CD8-positive, alpha-beta memory T cell (primary cell): ENCODE data around the gene FAM25C. TPM values are rescaled to one million over a fixed set of nuclear protein-coding genes. Genes with fewer than 3 reads are reported as not detected.
"Not testable (repeated sequence)": the region's sequence is repeated elsewhere in the genome, so short reads cannot be mapped to it uniquely, and the experiment has no call there.

Experiments used
- CTCF ChIA-PET: fragments of 350-600 bp; sonication (Branson Sonifier 250); formaldehyde crosslinking; loops from one replicate; lab custom pipeline; 2021; ENCODE audit warnings: antibody characterized with exemption; lab: Charles Lee
- POLR2A ChIA-PET: fragments of 350-600 bp; sonication (Branson Sonifier 250); formaldehyde crosslinking; loops from one replicate; lab custom pipeline; 2021; ENCODE audit warnings: antibody characterized with exemption; lab: Charles Lee
- DNase-seq, 5 donors: peaks; one replicate each; pipeline versions ENCODE4 v3.0.0 to v3.0.0-alpha.2; 2020 to 2022; ENCODE audit warnings: mixed read lengths in 1 of 5
- H3K27ac ChIP-seq: one replicate; pipeline ENCODE4 v1.7.0; 2013; ENCODE audit warnings: low read depth, mild to moderate bottlenecking, low read length, moderate library complexity
- H3K27me3 ChIP-seq: 2 replicates; pipeline ENCODE4 v1.7.0; 2013; ENCODE audit warnings: low read length, mild to moderate bottlenecking; ENCODE audit not compliant: insufficient read depth, poor library complexity, severe bottlenecking
- H3K36me3 ChIP-seq: 2 replicates; pipeline ENCODE4 v1.7.0; 2013; ENCODE audit warnings: mild to moderate bottlenecking, low read length, moderate library complexity; ENCODE audit not compliant: insufficient read depth
- H3K4me1 ChIP-seq: 2 replicates; pipeline ENCODE4 v1.7.0; 2013; ENCODE audit warnings: mild to moderate bottlenecking, low read length, moderate library complexity; ENCODE audit not compliant: insufficient read depth
- H3K4me3 ChIP-seq: 2 replicates; pipeline ENCODE4 v1.7.0; 2013; ENCODE audit warnings: mild to moderate bottlenecking, low read length
- H3K9me3 ChIP-seq: 2 replicates; pipeline ENCODE4 v1.7.0; 2013; ENCODE audit warnings: mild to moderate bottlenecking, low read length
- H3K27ac Mint-ChIP-seq, 8 donors: one replicate each; pipeline ENCODE4 v1.8.0; 2020 to 2021; ENCODE audit warnings: mixed read lengths in 8 of 8, mild to moderate bottlenecking in 6 of 8, inconsistent platforms in 3 of 8, moderate library complexity in 3 of 8
- H3K27me3 Mint-ChIP-seq, 2 donors: one replicate each; pipeline ENCODE4 v1.8.0; 2020 to 2021; ENCODE audit warnings: mixed read lengths in 2 of 2, mild to moderate bottlenecking in 1 of 2, moderate library complexity in 1 of 2
- H3K36me3 Mint-ChIP-seq, 3 donors: one replicate each; pipeline ENCODE4 v1.8.0; 2020 to 2021; ENCODE audit warnings: mixed read lengths in 3 of 3, inconsistent platforms in 1 of 3, mild to moderate bottlenecking in 1 of 3
- H3K4me1 Mint-ChIP-seq, 3 donors: one replicate each; pipeline ENCODE4 v1.8.0; 2020 to 2021; ENCODE audit warnings: mixed read lengths in 3 of 3, inconsistent platforms in 1 of 3, mild to moderate bottlenecking in 1 of 3
- H3K4me3 Mint-ChIP-seq, 7 donors: one replicate each; pipeline ENCODE4 v1.8.0; 2020 to 2021; ENCODE audit warnings: mixed read lengths in 7 of 7, mild to moderate bottlenecking in 6 of 7, moderate library complexity in 4 of 7, inconsistent platforms in 2 of 7
- H3K9me3 Mint-ChIP-seq, 5 donors: one replicate each; pipeline ENCODE4 v1.8.0; 2020 to 2022; ENCODE audit warnings: mixed read lengths in 5 of 5, mild to moderate bottlenecking in 3 of 5, moderate library complexity in 2 of 5, inconsistent platforms in 1 of 5
- polyA plus RNA-seq: library from polyadenylated mRNA; unstranded; fragments of 300-500 nt; fragmentation: Illumina TruSeq; gene quantifications from one replicate; pipeline ENCODE4 v1.2.3, GENCODE V29; 2021
- total RNA-seq, 2 experiments: library from RNA; stranded (reverse); gene quantifications; one replicate each; pipeline ENCODE4 v1.2.3, GENCODE V29; 2021

The FAM25C gene
- total RNA-seq (not detected), polyA plus RNA-seq (not detected)

- H3K27me3 ChIP-seq, CTCF ChIA-PET, H3K4me3 ChIP-seq, H3K4me1 ChIP-seq, H3K27ac ChIP-seq, H3K9me3 Mint-ChIP-seq, H3K27me3 Mint-ChIP-seq, H3K4me1 Mint-ChIP-seq, H3K9me3 ChIP-seq, H3K36me3 Mint-ChIP-seq, H3K27ac Mint-ChIP-seq, POLR2A ChIA-PET, H3K4me3 Mint-ChIP-seq, H3K36me3 ChIP-seq, DNase-seq: not testable (repeated sequence)
These were observed at the start of gene FAM25C for GRCh38 chr10:47999691-48000090. FAM25C (minus strand) TSS chr10:47999791; CDS start chr10:47999765, 26 bp downstream.

- H3K4me3 ChIP-seq, H3K9me3 Mint-ChIP-seq, DNase-seq, H3K36me3 Mint-ChIP-seq, H3K27me3 Mint-ChIP-seq, H3K4me1 ChIP-seq, H3K4me1 Mint-ChIP-seq, CTCF ChIA-PET, H3K27ac Mint-ChIP-seq, H3K27me3 ChIP-seq, H3K27ac ChIP-seq, H3K36me3 ChIP-seq, POLR2A ChIA-PET, H3K4me3 Mint-ChIP-seq, H3K9me3 ChIP-seq: not testable (repeated sequence)
These were observed 45.0 kb upstream of the FAM25C start for GRCh38 chr10:48044557-48044956.

DNA sequence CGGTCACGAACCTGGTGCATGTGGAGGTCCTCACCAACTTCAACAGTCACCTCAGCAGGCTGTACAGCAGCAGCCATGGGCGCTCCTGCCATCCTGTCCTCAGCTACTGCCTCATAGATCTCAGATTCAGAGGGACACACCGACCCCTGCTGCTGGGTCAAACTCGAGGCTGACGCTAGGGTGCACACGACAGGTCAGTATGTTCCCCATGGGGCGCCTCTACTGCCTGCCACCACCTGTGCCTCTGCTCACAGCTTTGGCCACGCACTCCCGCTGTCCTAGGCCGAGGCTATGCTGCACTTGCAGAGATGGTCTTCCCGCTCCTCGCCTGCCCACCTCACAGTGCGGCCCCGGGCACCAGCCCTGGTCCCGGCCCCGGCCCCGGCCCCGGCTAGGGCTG lies 31.8 kb upstream of the FAM25C start:
- H3K4me1 Mint-ChIP-seq, H3K36me3 ChIP-seq, H3K9me3 Mint-ChIP-seq, H3K27me3 Mint-ChIP-seq, H3K36me3 Mint-ChIP-seq, H3K4me1 ChIP-seq, POLR2A ChIA-PET, H3K9me3 ChIP-seq, H3K27me3 ChIP-seq, H3K27ac ChIP-seq, H3K4me3 Mint-ChIP-seq, H3K4me3 ChIP-seq, CTCF ChIA-PET: not testable (repeated sequence)
- peak in 1 of 5 donors; percentile 22 for DNase-seq
- peak overlapping the region in 1 of 8 donors; percentile 78 for H3K27ac Mint-ChIP-seq

- H3K4me1 ChIP-seq, H3K27me3 Mint-ChIP-seq, H3K4me3 ChIP-seq, H3K9me3 Mint-ChIP-seq, H3K36me3 Mint-ChIP-seq, H3K27me3 ChIP-seq, CTCF ChIA-PET, H3K27ac Mint-ChIP-seq, H3K36me3 ChIP-seq, H3K4me3 Mint-ChIP-seq, H3K27ac ChIP-seq, POLR2A ChIA-PET, H3K9me3 ChIP-seq, H3K4me1 Mint-ChIP-seq, DNase-seq: not testable (repeated sequence)
These were observed 2.7 kb upstream of the FAM25C start for GRCh38 chr10:48002306-48002705.

GRCh38 chr10:47994045-47994444 lies 5.5 kb downstream of the FAM25C start:
- H3K27ac ChIP-seq, H3K9me3 ChIP-seq, H3K4me3 ChIP-seq, H3K27ac Mint-ChIP-seq, DNase-seq, H3K4me1 ChIP-seq, H3K4me3 Mint-ChIP-seq, H3K9me3 Mint-ChIP-seq, POLR2A ChIA-PET, H3K36me3 Mint-ChIP-seq, H3K27me3 Mint-ChIP-seq, H3K36me3 ChIP-seq, H3K4me1 Mint-ChIP-seq, CTCF ChIA-PET, H3K27me3 ChIP-seq: not testable (repeated sequence)

DNA sequence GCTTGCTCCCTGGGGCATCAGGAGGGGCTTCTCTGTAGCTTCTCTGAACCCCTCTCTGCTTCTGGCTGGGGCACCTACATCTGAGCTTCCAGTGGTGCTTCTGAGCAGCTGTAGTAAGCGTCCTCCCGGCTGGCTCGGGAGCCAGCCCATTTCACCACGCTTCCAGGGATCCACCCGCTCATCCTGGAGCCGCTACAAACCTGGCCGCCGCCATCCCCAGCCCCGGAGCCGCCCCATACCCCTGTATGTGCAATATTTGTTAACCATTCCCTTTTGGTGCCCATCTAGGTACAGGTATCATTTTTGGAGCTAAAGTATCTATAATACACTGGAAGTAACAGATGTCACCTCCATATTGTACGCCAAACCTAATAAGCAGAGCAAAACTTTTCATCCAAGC lies 7.0 kb downstream of the FAM25C start:
- H3K4me3 ChIP-seq, DNase-seq, H3K27ac ChIP-seq, H3K9me3 Mint-ChIP-seq, H3K27ac Mint-ChIP-seq, H3K27me3 ChIP-seq, CTCF ChIA-PET, H3K9me3 ChIP-seq, H3K36me3 ChIP-seq, POLR2A ChIA-PET, H3K4me1 ChIP-seq, H3K27me3 Mint-ChIP-seq, H3K36me3 Mint-ChIP-seq, H3K4me1 Mint-ChIP-seq, H3K4me3 Mint-ChIP-seq: not testable (repeated sequence)

GRCh38 chr10:47991706-47992105 lies 7.9 kb downstream of the FAM25C start:
- not testable (repeated sequence) for H3K36me3 ChIP-seq

GRCh38 chr10:47990097-47990496 lies 9.5 kb downstream of the FAM25C start:
- H3K4me3 Mint-ChIP-seq, H3K36me3 Mint-ChIP-seq, H3K27ac ChIP-seq, H3K4me1 Mint-ChIP-seq, CTCF ChIA-PET, DNase-seq, H3K9me3 Mint-ChIP-seq, H3K27me3 ChIP-seq, H3K9me3 ChIP-seq, POLR2A ChIA-PET, H3K27ac Mint-ChIP-seq, H3K36me3 ChIP-seq, H3K4me1 ChIP-seq, H3K4me3 ChIP-seq, H3K27me3 Mint-ChIP-seq: not testable (repeated sequence)

More at GRCh38 chr10:47991706-47992105, 7.9 kb downstream of the FAM25C start:
- CTCF ChIA-PET, POLR2A ChIA-PET, H3K9me3 Mint-ChIP-seq, H3K36me3 Mint-ChIP-seq, H3K4me1 ChIP-seq, H3K27ac Mint-ChIP-seq, H3K4me3 ChIP-seq, H3K27ac ChIP-seq, DNase-seq, H3K27me3 ChIP-seq, H3K9me3 ChIP-seq, H3K27me3 Mint-ChIP-seq, H3K4me1 Mint-ChIP-seq, H3K4me3 Mint-ChIP-seq: not testable (repeated sequence)

GRCh38 chr10:47989542-47989950 lies 10.0 kb downstream of the FAM25C start:
- POLR2A ChIA-PET, H3K36me3 Mint-ChIP-seq, H3K9me3 ChIP-seq, H3K4me1 Mint-ChIP-seq, H3K27me3 Mint-ChIP-seq, CTCF ChIA-PET, H3K36me3 ChIP-seq, H3K4me3 ChIP-seq, H3K4me1 ChIP-seq, H3K27ac Mint-ChIP-seq, H3K9me3 Mint-ChIP-seq, H3K4me3 Mint-ChIP-seq, H3K27me3 ChIP-seq, H3K27ac ChIP-seq, DNase-seq: not testable (repeated sequence)
